DOHH2 (cell line): Measurements from ENCODE around the gene CLEC2B.

Experiments used
- CTCF ChIP-seq: fragments of 200-600 bp; sonication (generic); IDR thresholded peaks from one replicate; pipeline ENCODE4 v1.5.1; 2014; ENCODE audit warnings: antibody characterized with exemption, mild to moderate bottlenecking, low read depth, low read length; ENCODE audit not compliant: poor library complexity, severe bottlenecking
- EZH2phosphoT487 ChIP-seq: fragments of 200-600 bp; sonication (generic); IDR thresholded peaks from 2 replicates; pipeline ENCODE4 v1.6.1; 2017; ENCODE audit warnings: borderline replicate concordance, mild to moderate bottlenecking, antibody characterized with exemption, low read length, moderate library complexity, mixed read lengths

GRCh38 chr12:9858135-9858534, 11.0 kb downstream of the CLEC2B start:
- TF ChIP-seq CTCF (no peak), EZH2phosphoT487 (no peak)
